ENCODE measurements around the gene ASCC3.
A peak's percentile ranks its signal among the peaks of the same experiment; 100 is the strongest.
"Not testable (repeated sequence)": the region's sequence is repeated elsewhere in the genome, so short reads cannot be mapped to it uniquely, and the experiment has no call there.

ASCC3 gene

DNA sequence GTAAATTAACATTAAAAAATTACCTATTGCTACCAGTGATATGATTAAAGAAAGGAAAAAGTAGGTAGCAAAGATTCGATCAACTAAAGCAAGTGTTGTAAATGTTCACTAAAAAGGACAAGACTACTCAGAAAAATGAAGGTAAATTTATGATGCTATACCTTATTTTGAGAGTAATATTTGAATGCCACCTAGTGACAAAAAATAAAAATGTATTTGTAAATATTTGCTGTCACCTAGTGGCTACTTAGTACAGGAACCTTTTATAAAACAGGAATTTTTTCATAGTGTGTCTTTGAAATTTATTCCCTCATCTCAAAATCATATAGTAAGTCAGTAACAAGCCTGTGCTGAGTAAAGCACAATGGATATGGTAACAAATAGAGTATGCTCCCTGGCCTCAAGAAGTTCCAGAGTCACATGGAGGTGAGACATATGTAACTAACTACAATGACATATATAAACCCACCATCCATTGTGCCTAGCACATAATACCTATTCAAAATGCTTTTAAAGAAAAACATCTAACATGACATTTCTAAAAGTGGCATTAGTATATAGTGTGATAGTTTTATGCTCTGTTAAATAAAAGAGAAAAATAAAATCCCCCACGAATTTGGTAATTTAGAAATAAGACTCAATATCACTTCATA is 223.3 kb downstream of the ASCC3 start:
- DNase-seq = peak; percentile 68

DNA sequence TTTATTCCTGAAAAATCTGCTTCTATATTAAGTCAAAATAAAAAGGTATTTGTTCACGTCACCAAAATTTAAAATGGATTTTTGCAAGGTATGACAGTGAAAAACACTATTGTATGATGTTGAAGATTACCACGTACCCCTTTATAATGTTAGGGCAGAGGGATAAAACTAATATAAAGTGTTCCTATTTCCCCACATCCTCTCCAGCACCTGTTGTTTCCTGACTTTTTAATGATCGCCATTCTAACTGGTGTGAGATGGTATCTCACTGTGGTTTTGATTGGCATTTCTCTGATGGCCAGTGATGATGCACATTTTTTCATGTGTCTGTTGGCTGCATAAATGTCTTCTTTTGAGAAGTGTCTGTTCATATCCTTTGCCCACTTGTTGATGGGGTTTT is 240.0 kb downstream of the ASCC3 start:
- DNase-seq = not testable (repeated sequence)

DNA sequence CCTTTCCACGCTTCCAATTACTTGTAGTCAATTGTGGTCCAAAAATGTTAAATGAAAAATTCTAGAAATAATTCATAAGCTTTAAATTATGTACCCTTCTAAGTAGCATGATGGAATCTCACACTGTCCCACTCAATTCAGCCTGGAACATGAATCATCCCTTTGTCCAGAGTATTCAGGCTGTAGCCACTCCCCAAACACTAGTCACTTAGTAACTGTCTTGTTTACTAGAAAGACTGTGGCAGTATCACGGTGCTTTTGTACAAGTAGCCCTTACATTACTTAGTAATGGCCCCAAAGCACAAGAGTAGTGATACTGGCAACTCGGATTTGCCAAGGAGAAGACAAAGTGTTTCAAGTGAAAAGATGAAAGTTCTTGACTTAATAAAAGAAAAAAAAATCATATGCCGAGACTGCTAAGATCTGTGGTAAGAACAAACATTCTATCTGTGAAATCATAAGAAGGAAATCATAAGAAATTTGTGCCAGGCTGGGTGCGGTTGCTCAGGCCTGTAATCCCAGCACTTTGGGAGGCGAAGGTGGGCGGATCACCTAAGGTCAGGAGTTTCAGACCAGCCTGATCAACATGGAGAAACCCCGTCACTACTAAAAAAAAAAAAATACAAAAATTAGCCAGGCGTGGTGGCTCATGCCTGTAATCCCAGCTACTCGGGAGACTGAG is 247.9 kb downstream of the ASCC3 start:
- no peak for DNase-seq

DNA sequence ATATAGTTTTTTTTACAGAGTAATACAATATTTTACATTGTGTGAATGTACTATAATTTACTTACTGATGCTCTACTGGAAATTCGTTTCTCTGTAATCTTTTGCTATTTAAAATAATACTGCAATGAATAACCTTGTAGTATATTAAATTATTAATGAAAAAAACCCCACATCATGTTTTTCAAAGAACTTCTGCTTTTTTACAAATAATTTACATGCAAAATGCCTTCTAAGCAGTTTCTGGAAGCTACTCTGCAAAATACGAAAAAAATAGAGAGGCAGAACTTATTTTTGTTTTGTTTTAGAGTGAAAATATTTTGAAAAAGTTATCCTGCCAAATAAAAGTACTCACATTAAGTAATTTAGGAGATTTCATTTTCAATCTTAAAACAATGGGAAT is 250.6 kb downstream of the ASCC3 start:
- DNase-seq = no peak

DNA sequence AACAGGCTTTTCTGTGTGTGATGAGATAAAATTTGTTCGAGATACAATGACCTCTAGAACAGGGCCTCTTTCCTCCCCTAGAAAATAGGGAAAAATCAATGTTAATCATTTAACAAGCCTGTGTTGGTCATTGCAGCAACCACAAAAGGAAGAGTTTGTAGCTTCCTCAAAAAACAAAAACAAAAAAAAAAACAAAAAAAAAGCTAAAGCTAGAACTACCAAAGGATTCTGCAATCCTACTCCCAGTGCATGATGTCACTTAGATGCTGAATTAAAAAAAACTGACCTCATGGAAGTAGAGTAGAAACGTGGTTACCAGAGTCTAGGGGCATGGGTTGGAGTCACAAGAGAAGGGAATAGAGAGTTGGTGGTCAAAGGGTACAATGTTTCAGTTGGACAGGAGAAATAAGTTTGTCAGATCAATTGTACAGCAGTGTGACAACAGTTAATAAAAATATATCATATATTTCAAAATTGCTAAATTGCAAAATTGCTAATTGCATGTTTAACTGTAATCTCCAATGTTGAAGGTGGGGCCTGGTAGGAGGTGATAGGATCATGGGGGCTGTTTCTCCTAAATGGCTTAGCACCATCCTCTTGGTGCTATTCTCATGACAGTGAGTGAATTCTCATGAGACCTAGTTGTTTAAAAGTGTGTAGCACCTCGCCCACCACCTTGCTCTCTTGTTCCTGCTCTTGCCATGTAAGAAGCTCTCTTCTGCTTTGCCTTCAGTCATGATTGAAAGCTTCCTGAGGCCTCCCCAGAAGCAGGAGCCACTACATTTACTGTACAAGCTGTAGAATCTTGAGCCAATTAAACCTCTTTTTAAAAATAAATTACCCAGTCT is 253.0 kb downstream of the ASCC3 start:
- DNase-seq = no peak

DNA sequence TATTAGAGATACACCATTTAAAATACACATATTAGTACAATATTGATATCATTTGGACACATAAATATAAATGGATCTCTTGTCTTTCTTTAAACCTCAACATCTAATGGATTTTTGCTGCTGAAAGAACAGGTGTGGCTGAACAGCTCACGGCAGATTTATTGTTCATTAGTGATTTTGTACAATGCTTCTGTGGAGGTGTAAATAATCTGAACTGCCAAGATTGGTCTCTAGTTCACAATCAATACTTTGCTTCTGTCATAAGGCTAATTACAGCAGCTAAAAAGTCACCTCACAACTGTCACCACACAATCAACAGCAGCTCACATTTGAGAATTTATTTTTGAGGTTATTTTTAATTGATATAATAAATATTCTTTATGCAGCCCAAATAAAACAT is 254.4 kb downstream of the ASCC3 start:
- DNase-seq = peak; percentile 5

DNA sequence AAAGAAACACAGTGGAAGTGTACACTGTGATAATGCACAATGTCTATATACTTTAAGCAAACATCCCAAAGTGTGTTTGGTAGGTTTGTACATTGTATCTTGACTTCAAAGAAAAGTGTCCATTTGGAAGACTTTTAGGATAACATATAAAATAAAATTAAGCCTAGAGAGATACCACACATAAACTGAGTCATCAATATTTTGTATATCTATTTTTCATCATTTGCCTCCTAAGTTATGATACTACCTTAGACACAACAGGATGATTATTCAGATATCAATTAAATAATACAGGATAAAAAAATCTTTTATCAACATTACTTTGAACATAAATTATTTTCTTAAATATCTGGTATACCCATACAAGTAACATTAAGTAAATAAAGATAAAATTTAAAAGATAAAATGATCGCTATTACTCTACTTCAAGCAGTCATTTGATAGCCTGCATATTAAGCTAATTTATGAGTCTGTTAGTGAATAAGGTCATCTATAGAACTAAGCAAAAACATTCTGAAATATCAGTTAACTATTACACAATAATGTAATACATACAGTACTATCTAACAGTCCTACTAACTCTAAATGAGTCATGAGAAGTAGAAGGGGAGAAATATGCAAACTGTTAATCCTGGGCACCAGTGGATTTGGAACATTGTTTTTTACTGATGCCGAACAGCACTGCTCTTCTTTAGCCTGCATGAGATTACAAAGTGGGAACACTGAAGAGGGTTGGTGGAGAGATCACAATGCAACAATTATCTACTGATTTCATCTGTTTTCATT is 258.0 kb downstream of the ASCC3 start:
- no peak for DNase-seq

DNA sequence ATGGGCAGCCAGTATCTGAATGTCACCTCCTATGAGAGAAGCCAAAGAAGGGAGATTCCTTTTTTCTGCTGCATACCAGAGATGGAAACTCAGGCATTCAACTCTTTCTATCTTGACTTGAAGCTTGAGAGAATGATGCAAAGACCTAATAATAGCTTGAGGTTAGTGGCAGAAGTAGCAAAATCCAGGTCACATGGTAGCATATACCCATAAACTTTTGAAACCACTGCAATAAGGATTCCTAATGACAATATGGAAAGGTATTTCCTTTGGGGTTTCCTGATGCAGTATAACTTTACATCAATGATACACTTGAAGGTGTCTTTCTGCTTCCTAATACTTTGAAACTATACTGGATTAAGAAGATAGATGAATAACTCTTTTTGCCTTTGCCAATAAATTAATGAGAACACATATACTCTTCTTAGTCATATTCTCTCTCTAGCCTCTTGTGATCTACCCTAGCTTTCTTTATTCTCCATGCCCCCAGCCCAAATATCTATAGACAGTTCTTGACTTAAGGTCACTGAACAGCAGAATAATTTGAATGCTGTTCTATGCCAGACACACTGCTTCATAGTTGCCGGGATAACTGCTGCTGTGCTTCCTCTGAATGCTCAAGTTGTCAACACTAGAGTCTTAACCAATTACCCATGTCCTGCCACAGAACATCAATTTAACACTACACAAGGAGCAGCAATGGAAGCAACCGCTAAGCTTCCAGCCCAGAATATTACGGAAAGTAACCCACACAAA is 260.9 kb downstream of the ASCC3 start:
- DNase-seq = no peak

DNA sequence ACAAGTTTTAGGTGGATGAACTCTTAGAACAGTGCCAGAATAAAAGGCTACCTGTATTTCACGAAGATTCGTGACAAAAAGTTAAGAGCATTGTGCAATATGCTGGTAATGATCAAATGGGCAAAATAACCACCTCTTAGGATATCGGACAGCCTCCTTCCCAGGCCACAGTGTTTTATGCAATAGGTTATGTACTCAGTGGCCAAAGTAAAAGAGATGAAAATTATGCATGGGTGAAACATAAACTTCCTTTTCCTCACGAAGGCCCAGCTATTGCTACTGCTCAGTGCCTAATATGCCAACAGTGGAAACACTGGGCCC is 262.8 kb downstream of the ASCC3 start:
- no peak for DNase-seq

DNA sequence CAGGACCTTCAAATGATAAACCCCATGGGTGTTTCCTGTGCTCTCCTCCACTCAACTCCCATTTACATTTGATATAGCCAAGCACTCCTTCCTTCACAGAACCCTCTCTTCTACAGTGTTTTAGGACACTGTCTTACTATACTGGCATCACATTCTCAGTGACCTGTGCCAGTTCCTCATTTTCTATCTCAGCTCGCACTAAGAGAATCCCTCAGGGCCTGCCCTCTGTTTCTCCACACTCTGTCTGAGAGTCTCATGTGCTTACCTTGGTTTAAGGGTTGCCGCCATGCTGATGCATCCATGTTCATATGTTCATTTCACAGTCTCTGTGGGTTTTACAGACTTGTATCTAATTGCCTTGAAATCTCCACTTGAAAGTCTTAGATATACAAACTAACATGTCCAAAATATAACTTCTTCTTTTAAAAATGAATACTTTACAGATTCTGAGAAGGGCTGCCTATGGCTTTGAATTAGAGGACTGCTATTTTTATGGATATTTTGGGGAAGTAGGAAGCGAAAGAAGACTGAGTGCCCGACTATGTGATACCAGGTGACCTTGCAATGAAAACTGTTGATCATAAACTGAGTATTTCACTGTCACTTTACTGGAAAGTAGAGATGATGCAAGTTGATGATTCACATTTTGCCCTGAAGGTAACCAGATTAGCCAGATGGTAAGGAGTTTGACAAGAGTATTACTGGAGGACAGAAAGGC is 263.3 kb downstream of the ASCC3 start:
- DNase-seq = no peak

DNA sequence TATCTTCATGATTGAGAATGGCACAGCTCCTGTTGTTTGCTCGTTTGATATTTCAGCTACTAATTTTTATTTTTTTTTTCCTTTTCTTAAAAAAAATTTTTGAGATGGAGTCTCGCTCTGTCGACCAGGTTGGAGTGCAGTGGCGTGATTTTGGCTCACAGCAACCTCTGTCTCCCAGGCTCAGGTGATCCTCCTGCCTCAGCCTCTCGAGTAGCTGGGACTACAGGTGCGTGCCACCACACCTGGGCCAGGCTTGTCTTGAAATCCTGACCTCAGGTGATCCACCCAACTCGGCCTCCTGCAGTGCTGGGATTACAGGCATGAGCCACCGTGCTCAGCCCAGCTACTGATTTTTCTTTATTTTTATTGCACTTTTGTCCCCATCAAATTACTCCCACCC is 266.2 kb downstream of the ASCC3 start:
- DNase-seq = no peak

DNA sequence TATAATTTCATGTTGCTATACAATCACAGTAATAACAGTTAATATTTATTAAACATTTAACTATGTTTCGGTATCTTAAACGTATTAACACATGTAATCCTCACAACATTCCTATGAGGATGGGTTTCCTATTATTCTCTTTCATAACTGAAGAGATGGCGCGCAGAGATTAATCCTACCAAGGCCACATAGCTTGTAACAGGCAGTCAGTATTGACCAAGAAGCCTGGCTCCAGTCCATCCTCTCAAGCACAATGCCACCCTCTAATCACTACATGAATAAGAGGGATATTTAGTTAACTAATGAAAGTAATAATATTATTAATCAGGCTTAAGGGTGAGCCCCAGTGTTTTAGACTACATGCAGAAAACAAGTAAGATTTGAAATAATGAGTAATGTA is 266.7 kb downstream of the ASCC3 start:
- no peak for DNase-seq

DNA sequence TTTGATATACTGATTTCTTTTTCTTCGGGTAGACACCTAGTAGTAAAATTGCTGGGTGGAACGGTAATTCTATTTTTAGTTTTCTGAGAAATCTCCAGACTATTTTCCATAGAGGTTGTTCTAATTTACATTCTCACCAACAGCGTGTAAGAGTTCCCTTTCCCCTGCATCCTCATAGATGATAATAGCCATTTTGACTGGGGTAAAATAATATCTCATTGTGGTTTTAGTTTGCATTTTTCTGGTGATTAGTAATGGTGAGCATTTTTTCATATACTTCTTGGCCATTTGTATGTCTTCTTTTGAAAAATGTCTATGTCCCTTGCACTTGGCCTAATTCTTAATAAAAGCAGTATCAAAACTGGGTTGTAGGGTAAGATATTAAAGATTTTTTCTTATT is 267.5 kb downstream of the ASCC3 start:
- DNase-seq = no peak

DNA sequence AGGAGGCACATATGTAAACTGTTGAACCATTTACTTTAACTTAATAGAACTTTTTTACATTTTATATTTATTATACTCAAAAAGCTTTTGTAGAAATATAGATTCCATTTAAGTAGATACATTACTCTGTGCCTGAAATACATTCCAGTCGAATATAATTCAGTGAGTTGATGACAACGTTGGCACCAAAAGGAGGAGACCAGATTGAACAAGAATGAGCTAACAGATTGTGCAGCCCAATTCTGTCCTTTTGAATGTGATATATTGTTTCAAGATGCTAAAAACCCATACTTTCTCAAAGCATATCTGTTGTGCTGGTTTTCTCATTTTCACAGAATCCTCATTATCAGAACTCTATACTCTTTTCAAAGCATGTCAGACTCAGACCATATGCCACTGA is 269.0 kb downstream of the ASCC3 start:
- DNase-seq = no peak

DNA sequence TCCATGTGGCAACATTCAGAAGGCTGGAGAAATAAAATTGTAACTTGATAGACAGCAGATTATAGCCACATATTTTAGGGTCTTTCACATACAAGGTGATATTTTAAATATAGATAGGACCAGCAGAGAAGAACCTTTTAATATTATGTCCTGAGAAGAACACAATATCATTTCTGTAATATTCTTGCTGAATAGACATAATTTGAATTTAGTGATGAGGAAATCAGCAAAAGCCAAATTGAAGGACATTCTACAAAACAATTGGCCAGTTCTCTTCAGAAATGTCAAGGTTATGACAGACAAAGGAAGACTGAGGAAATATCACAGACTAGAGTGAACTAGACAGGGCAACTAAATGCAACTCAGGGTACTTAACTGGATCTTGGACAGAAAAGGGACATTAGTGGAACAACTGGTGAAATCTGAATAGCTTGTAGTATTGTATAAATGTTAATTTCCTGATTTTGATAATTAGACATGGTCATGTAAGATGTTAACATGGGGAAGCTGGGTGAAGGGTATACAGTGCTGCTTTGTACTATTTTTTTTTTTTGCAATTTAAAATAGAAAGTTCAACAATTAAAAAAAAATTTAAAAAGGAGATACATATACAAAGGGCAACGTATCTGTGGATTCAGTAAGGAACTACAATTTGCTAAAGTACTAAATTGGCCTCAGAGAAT is 281.9 kb downstream of the ASCC3 start:
- no peak for DNase-seq

DNA sequence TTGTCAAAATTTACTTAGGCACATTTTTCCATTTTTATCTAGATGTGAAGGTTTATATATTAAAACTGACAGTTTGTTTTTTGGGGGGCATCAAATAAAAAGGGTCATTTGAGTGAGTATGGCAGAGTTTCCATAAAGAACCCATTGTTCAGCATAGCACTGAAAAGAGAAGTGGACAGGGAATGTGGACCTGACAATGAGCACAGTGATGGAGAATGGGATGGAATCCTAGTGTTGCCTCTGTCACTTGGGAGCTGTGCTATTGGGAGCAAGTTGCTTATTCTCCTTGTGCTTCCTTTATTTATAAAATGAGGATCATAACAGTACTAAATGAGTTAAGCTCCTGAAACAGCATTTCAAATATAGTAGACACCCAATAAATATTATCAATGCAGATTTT is 285.7 kb downstream of the ASCC3 start:
- no peak for DNase-seq

DNA sequence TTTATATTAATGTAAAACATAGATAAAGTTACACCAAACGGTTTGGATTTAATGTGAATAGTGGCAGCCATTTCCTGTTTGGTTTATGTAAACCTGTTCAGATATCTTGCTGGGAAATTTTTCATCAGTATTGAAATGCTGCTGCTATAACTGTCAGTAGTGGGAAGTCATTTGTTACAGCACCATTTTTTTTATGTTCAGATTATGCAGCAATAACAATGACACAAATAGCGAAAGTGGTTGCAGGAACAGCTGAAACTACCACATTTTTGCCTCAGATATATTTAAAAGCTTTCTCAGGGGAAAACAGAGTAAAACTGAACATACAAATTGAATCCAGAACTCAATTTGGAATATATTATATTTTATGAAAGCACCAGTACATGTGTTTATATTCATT is 287.6 kb downstream of the ASCC3 start:
- DNase-seq = peak; percentile 79

DNA sequence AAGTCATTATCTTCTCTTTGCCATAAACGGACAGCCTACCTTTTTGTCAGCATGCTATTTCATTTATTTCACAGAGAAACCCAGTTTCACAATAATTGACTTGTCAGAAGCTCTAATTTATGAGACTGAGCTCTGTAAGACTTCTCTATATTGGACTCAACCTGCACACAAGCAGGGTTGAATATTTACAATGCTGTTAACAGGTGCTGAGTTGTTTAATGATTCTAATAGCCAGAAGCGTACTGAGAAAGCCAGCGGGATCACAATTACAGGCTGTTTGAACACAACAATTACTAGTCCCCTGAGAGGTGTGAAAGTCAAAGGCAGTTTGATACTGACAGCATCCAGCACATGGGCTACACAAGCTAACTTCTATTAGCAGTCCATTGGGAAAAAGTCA is 288.2 kb downstream of the ASCC3 start:
- peak; percentile 100 for DNase-seq

DNA sequence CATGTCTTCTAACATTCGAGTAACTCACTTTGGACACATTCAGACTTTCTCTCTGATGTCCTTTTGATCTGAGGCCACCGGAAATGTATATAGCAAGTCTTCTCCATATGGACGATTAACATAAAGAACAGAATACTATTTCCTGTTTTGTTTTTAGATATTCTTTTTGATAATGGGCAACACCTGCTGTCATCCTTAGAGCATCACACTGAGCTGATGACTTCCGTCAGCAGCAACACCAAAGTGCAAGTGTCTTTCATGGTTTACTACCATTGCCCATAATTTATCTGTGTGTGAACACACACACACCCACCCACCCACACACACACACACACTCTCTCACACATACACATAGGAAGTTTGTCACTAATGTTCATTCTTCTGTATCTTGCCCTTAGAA is 303.7 kb downstream of the ASCC3 start:
- no peak for DNase-seq

DNA sequence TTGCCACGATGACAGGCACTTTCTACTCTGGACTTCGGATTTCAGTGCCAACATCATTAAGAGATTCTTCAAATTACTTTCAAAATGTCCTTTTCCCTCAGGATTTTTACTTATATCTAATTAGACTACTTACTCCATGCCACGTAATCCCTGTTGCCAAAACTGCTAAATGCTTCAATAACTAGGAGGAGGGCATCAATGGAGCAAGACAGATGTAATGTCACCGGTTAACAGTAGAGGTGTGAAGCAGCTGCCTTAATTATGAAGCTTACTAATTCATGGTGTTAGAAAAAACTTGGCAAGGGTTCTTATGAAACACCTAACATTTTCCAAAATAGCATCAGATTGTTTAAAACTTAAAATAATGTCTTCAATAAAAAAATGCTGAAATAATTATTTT is 305.2 kb downstream of the ASCC3 start:
- DNase-seq = no peak

DNA sequence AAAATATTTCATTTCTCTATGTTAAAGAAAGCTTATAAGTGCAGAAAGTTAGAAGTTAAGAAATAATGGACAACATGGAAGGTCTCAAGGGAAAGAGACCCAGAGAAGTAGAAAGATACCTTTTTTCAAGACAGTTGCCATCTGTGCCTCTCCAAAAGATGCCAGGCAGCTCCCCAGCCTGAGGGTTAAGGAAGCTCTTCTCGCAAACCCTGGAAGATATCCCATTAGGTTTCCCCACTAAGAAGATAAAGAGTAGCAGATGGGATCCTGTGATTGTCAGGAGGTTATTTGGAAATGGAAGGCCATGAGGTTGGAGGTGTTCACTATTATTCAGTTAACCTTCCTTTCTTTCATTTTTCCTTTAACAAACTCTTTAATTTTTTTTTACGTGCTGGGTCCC is 306.3 kb downstream of the ASCC3 start:
- DNase-seq = no peak

All from NCI-H1436 treated with DMSO at 0.1 percent for 48 hours (cell line).